Osteocyte (in vitro differentiated cells): ENCODE results near the gene SCO2. TPM values are rescaled to one million over a fixed set of nuclear protein-coding genes. Genes with fewer than 3 reads are reported as not detected.

Experiments
- DNase-seq: peaks from one replicate; pipeline ENCODE4 v3.0.0; 2021; ENCODE audit warnings: mixed read lengths; ENCODE audit not compliant: unreplicated experiment; ENCODE audit errors: extremely low spot score
- H3K27ac Mint-ChIP-seq: one replicate; pipeline ENCODE4 v1.8.0; 2021; ENCODE audit warnings: mild to moderate bottlenecking, mixed read lengths; ENCODE audit not compliant: unreplicated experiment
- H3K27me3 Mint-ChIP-seq: one replicate; pipeline ENCODE4 v1.8.0; 2021; ENCODE audit warnings: mixed read lengths; ENCODE audit not compliant: unreplicated experiment
- H3K36me3 Mint-ChIP-seq: one replicate; pipeline ENCODE4 v1.8.0; 2021; ENCODE audit warnings: mixed read lengths; ENCODE audit not compliant: unreplicated experiment
- H3K4me1 Mint-ChIP-seq: one replicate; pipeline ENCODE4 v1.8.0; 2021; ENCODE audit warnings: mixed read lengths; ENCODE audit not compliant: unreplicated experiment
- H3K4me3 Mint-ChIP-seq: one replicate; pipeline ENCODE4 v1.8.0; 2021; ENCODE audit warnings: mild to moderate bottlenecking, moderate library complexity, mixed read lengths; ENCODE audit not compliant: unreplicated experiment
- H3K9me3 Mint-ChIP-seq: one replicate; pipeline ENCODE4 v1.8.0; 2021; ENCODE audit warnings: mixed read lengths; ENCODE audit not compliant: unreplicated experiment
- total RNA-seq: library from RNA; stranded (reverse); gene quantifications from 2 replicates; pipeline ENCODE4 v1.2.1, GENCODE V29; 2021
- TF ChIP-seq, protein P1 (sequence below): fragments of 200-600 bp; sonication (generic); IDR thresholded peaks from 2 replicates; pipeline ENCODE4 v1.5.0; 2021; ENCODE audit warnings: antibody characterized with exemption, mild to moderate bottlenecking, moderate library complexity

SCO2 gene
- total RNA-seq, 1 donor from 2014 or later = not detected

DNA sequence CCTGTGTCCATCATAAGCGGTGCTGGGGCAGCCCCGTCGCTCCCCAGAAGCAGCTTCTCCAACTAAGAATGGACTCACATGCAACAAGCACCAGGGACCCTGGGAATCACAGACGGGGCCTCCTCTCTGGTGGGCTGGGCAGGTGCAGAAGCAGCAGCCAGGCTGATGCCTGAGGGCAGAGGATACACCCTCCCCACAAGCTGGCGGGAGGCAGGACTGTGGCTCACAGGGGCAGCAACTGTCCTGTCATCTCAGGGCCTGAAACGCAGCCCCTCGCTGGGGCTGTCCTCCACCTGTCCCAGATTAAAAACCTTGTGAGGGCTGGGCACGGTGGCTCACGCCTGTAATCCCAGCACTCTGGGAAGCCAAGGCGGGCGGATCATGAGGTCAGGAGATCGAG lies 47.5 kb downstream of the SCO2 start:
- TF ChIP-seq, protein P1, sequence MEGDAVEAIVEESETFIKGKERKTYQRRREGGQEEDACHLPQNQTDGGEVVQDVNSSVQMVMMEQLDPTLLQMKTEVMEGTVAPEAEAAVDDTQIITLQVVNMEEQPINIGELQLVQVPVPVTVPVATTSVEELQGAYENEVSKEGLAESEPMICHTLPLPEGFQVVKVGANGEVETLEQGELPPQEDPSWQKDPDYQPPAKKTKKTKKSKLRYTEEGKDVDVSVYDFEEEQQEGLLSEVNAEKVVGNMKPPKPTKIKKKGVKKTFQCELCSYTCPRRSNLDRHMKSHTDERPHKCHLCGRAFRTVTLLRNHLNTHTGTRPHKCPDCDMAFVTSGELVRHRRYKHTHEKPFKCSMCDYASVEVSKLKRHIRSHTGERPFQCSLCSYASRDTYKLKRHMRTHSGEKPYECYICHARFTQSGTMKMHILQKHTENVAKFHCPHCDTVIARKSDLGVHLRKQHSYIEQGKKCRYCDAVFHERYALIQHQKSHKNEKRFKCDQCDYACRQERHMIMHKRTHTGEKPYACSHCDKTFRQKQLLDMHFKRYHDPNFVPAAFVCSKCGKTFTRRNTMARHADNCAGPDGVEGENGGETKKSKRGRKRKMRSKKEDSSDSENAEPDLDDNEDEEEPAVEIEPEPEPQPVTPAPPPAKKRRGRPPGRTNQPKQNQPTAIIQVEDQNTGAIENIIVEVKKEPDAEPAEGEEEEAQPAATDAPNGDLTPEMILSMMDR = no peak
- peaks cover 18% of the 10 kb centered on the region for H3K4me1 Mint-ChIP-seq
- no peaks in the 10 kb centered on the region for H3K36me3 Mint-ChIP-seq
- H3K27me3 Mint-ChIP-seq = peaks cover 9% of the 10 kb centered on the region
- no peak for DNase-seq
- H3K4me3 Mint-ChIP-seq = no peak overlapping the region
- H3K27ac Mint-ChIP-seq = no peak overlapping the region
- H3K9me3 Mint-ChIP-seq = no peaks in the 10 kb centered on the region

DNA sequence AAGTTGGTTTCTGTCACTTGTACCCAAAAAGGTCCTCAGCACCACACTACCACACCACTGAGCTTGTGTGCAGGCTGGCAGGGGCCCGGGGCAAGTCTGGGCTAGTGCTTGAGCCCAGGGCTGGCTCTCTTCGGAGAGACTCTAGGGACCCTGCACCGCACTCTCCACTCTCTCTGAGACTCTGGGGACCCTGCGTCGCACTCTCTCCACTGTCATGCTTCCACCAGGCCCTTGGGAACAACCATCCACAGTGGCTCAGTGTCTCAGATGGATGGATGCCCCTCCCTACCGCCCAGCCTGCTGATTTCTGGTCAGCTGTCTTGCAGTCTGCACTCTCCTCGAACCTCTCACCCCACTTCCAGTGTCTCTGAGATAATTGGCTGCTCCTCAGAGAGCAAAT lies 48.5 kb downstream of the SCO2 start:
- Mint-ChIP-seq H3K4me1 (peaks cover 26% of the 10 kb centered on the region), H3K36me3 (no peaks in the 10 kb centered on the region), H3K4me3 (peak overlapping the region; percentile 15), H3K27me3 (peaks cover 9% of the 10 kb centered on the region), H3K27ac (no peak overlapping the region), H3K9me3 (no peaks in the 10 kb centered on the region)
- TF ChIP-seq, protein P1 = no peak
- DNase-seq = no peak

DNA sequence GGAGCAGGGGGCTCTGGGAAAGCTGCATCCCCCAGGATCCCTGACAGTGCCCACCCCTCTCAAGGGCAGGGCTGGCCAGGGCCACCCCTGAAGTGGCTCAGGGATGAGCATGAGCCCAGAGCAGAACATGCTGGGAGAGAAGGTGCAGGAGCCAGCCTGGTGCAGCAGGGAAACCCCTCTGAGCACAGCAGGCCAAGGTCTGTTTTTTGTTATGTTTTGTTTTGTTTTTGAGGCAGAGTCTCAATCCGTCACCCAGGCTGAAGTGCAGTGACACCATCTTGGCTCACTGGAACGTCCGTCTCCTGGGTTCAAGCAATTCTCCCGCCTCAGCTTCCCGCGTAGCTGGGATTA lies 49.8 kb downstream of the SCO2 start:
- H3K36me3 Mint-ChIP-seq = no peaks in the 10 kb centered on the region
- H3K9me3 Mint-ChIP-seq = no peaks in the 10 kb centered on the region
- peaks cover 9% of the 10 kb centered on the region for H3K27me3 Mint-ChIP-seq
- H3K27ac Mint-ChIP-seq = peak overlapping the region; percentile 23
- no peak for DNase-seq
- H3K4me3 Mint-ChIP-seq = peak overlapping the region; percentile 61
- peaks cover 30% of the 10 kb centered on the region for H3K4me1 Mint-ChIP-seq
- TF ChIP-seq, protein P1 = no peak

DNA sequence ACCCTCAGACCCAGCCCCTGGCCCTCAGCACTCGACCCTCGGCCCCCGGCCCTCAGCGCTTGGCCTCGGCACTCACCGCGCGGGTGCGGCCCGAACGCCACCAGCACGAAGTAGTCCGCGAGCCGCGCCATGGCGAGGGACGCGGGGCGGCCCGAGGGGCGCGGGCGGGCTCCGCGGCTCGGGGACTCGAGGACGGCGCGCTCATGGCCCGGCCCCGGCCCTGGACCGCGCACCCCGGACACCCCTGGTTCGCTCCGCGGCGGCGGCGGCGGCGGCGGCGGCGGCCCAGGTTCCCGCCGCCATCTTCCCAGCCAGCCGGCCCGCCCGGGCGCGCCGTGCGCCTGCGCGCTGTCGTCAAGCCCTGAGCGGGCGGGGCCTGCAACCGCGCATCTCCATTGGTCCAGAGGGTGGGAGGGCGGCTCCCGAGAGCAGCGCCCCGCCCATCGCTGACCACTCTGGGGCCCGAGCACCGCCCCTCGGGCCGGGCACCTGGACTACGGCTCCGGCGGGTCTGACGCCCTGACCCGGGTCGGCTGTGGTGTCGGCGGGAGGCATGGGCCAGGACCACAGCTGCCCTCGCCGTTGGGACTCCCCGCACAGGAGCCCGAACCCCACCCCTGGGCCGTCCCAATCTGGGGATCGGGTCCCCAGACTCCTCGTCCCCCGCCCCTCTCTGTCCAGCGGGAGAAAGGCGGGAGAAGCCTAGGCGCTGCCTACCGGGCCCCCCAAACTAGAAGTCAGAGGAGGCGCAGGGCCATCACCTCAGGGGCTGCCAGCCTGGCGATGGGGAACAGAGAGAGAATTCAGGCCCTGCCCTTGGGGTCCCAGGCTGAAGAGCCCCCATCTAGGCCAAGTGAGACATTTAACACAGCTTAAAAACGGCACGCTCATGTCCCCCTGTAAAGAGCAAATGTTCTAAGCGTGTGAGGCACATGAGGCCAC lies 50.4 kb downstream of the SCO2 start, which contains the start of gene SBF1:
Gene SBF1 (minus strand): TSS at position 326 of the 942 bp plus-strand sequence. CDS start 195 bp downstream, at position 131.
- H3K4me3 Mint-ChIP-seq = peak within 1 kb of the TSS; percentile 90
- DNase-seq = peak; percentile 98

More for the DNA sequence above, 50.4 kb downstream of the SCO2 start, which contains the start of gene SBF1:
- H3K36me3 Mint-ChIP-seq = no peaks in the 10 kb centered on the region
- H3K27me3 Mint-ChIP-seq = peaks cover 4% of the 10 kb centered on the region
- TF ChIP-seq, protein P1 = no peak
- H3K9me3 Mint-ChIP-seq = no peaks in the 10 kb centered on the region
- peaks cover 37% of the 10 kb centered on the region for H3K4me1 Mint-ChIP-seq
- peak within 1 kb of the TSS; percentile 88 for H3K27ac Mint-ChIP-seq
